HepG2 (cell line): ENCODE measurements around the gene OPN1SW. TPM values are rescaled to one million over a fixed set of nuclear protein-coding genes. Genes with fewer than 3 reads are reported as not detected.
A peak's percentile ranks its signal among the peaks of the same experiment; 100 is the strongest.

ENCODE experiments used
- HIC2 ChIP-seq: sonication (generic); formaldehyde crosslinking; IDR thresholded peaks from 2 replicates; pipeline ENCODE4 v1.9.0; 2022; ENCODE audit warnings: low read depth, missing genetic modification reagents
- HNF4A ChIP-seq: sonication (generic); formaldehyde crosslinking; IDR thresholded peaks from 2 replicates; pipeline ENCODE4 v1.4.0; 2020; ENCODE audit warnings: missing genetic modification reagents
- KDM6A ChIP-seq: IDR thresholded peaks from 2 replicates; pipeline ENCODE4 v1.6.1; 2016; ENCODE audit warnings: low read depth
- NCOA2 ChIP-seq: sonication (generic); formaldehyde crosslinking; IDR thresholded peaks from 2 replicates; pipeline ENCODE4 v1.8.0; 2022; ENCODE audit warnings: inconsistent platforms
- NFYC ChIP-seq: IDR thresholded peaks from 2 replicates; pipeline ENCODE4 v1.6.1; 2016; ENCODE audit warnings: missing genetic modification reagents, missing compliant biosample characterization
- NR2F2 ChIP-seq: IDR thresholded peaks from 2 replicates; pipeline ENCODE4 v1.6.1; 2012; ENCODE audit warnings: low read depth, inconsistent platforms, borderline replicate concordance
- RARA ChIP-seq: IDR thresholded peaks from 2 replicates; pipeline ENCODE4 v1.6.1; 2016; ENCODE audit warnings: missing genetic modification reagents, missing compliant biosample characterization
- TERF1 ChIP-seq: sonication (generic); formaldehyde crosslinking; IDR thresholded peaks from 2 replicates; pipeline ENCODE4 v1.8.0; 2022; ENCODE audit warnings: mild to moderate bottlenecking, missing genetic modification reagents, moderate library complexity
- UBTF ChIP-seq: sonication (generic); formaldehyde crosslinking; IDR thresholded peaks from 2 replicates; pipeline ENCODE4 v1.4.0; 2020; ENCODE audit warnings: mild to moderate bottlenecking, missing genetic modification reagents
- YY1 ChIP-seq: IDR thresholded peaks from 2 replicates; pipeline ENCODE4 v1.6.1; 2011; ENCODE audit warnings: low read length, low read depth, moderate library complexity, mild to moderate bottlenecking; ENCODE audit not compliant: insufficient read depth, insufficient replicate concordance
- ZBTB20 ChIP-seq: sonication (generic); formaldehyde crosslinking; IDR thresholded peaks from 2 replicates; pipeline ENCODE4 v1.8.1; 2023; ENCODE audit warnings: missing genetic modification reagents, low read depth, mild to moderate bottlenecking, borderline replicate concordance
- ZNF550 ChIP-seq: sonication (generic); formaldehyde crosslinking; IDR thresholded peaks from 2 replicates; pipeline ENCODE4 v1.4.0; 2020; ENCODE audit warnings: mild to moderate bottlenecking, missing genetic modification reagents, borderline replicate concordance
- ZNF552 ChIP-seq: sonication (generic); formaldehyde crosslinking; IDR thresholded peaks from 2 replicates; pipeline ENCODE4 v1.9.0; 2022; ENCODE audit warnings: missing genetic modification reagents, mild to moderate bottlenecking, borderline replicate concordance
- ZNF687 ChIP-seq: sonication (generic); formaldehyde crosslinking; IDR thresholded peaks from 2 replicates; pipeline ENCODE4 v1.5.1; 2020; ENCODE audit warnings: mild to moderate bottlenecking, missing genetic modification reagents, moderate library complexity
- ZNF776 ChIP-seq: sonication (generic); formaldehyde crosslinking; IDR thresholded peaks from 2 replicates; pipeline ENCODE4 v1.4.0; 2020; ENCODE audit warnings: mild to moderate bottlenecking, missing genetic modification reagents
- ZSCAN21 ChIP-seq: sonication (generic); formaldehyde crosslinking; IDR thresholded peaks from 2 replicates; pipeline ENCODE4 v1.8.0; 2022; ENCODE audit warnings: mild to moderate bottlenecking, missing genetic modification reagents, moderate library complexity, borderline replicate concordance
- polyA plus RNA-seq, 8 experiments: library from polyadenylated mRNA; depleted of rRNA in 3 of 8; stranded (reverse) in 7 of 8; unstranded in 1 of 8; fragments of >200 nt; fragmentation: Illumina TruSeq in 4 of 8; extraction: Trizol in 4 of 8; gene quantifications; 2 replicates each; pipeline versions ENCODE4 v1.2.1 to v1.2.3, GENCODE V29; 2011 to 2016; ENCODE audit warnings: low read depth in 4 of 8, missing spikeins in 1 of 8, mixed read lengths in 1 of 8; ENCODE audit not compliant: insufficient read depth in 1 of 8
- total RNA-seq, 5 experiments: library from RNA; depleted of rRNA; stranded (reverse); fragments of >200 nt; fragmentation: Illumina TruSeq; extraction: Trizol; gene quantifications; 2 replicates each; pipeline ENCODE4 v1.2.3, GENCODE V29; 2016; ENCODE audit warnings: low read depth in 1 of 5

Gene OPN1SW
- total and polyA plus RNA-seq, 2 of the 13 experiments (the other 11 are each of a cell fraction or from before 2014, with no cell fraction given) = not detected

- no peak for TF ChIP-seq HNF4A
- TF ChIP-seq ZNF776 (CRISPR knock-in tag) = no peak
- no peak for TF ChIP-seq YY1
- TF ChIP-seq ZBTB20 = no peak
- no peak for TF ChIP-seq ZSCAN21 (CRISPR knock-in tag)
- no peak for TF ChIP-seq HIC2 (CRISPR knock-in tag)
- TF ChIP-seq ZNF687 (CRISPR knock-in tag) = no peak
- TF ChIP-seq UBTF (CRISPR knock-in tag) = no peak
- TF ChIP-seq TERF1 = no peak
- no peak for TF ChIP-seq ZNF550
- no peak for TF ChIP-seq NFYC (CRISPR knock-in tag)
- no peak for TF ChIP-seq ZNF552 (CRISPR knock-in tag)
- TF ChIP-seq RARA (CRISPR knock-in tag) = peak; percentile 73
- peak; percentile 12; the same call in 1 of the 2 replicates for TF ChIP-seq NCOA2
- TF ChIP-seq NR2F2 = peak; percentile 63; the same call in 1 of the 2 replicates
- no peak for TF ChIP-seq KDM6A
Measured at GRCh38 chr7:128777156-128778123, 1.8 kb upstream of the OPN1SW start (continued).
